ENCODE data around the gene RAF1. TPM values are rescaled to one million over a fixed set of nuclear protein-coding genes. Genes with fewer than 3 reads are reported as not detected.
"Not testable (repeated sequence)": the region's sequence is repeated elsewhere in the genome, so short reads cannot be mapped to it uniquely, and the experiment has no call there.

RAF1 gene
- total RNA-seq, 4 donors from 2014 or later, result 106 to 136 (median 121) TPM

DNA sequence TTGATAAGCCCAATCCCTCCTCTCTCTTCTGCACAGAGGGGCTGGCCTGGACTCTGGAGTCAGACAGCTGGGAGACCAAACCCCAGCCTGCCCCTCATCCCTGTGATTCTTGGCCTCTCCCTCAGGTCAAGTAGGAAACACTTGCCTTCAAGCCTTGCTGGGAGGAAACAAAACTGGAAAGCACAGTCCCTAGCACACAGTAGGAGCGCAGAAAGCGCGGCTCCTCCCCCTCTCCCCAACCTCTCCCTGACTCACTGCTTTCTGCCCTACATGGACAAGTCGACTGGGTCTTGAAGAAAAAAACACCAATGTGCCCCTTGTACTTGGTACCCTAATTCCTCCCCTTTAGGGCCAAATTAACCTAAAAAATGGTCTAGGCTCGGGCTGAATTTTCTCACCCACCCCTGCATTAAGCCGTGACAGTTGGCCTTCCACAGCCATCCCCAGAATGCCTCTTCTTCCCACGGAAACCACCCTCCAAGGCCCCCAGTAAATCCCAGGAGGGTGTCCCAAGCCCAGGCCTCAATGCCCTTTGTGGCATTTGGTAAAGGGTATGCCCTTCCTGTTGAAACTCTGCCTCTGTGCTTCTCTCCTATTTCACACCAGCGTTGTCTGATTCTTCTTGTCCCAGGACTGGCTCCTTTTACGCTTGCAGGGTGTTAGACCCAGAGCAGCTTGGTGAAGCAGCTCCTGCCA, 11.3 kb upstream of the RAF1 start:
- H3K4me1 ChIP-seq, result no peaks in the 10 kb centered on the region
- H3K4me3 ChIP-seq, result no peak overlapping the region
- H3K9me3 ChIP-seq, result no peaks in the 10 kb centered on the region
- TF ChIP-seq POLR2A (IDR thresholded peaks at IDR 0.05) (no peak), EP300 (IDR thresholded peaks at IDR 0.05) (no peak)
- TF ChIP-seq, protein P1, sequence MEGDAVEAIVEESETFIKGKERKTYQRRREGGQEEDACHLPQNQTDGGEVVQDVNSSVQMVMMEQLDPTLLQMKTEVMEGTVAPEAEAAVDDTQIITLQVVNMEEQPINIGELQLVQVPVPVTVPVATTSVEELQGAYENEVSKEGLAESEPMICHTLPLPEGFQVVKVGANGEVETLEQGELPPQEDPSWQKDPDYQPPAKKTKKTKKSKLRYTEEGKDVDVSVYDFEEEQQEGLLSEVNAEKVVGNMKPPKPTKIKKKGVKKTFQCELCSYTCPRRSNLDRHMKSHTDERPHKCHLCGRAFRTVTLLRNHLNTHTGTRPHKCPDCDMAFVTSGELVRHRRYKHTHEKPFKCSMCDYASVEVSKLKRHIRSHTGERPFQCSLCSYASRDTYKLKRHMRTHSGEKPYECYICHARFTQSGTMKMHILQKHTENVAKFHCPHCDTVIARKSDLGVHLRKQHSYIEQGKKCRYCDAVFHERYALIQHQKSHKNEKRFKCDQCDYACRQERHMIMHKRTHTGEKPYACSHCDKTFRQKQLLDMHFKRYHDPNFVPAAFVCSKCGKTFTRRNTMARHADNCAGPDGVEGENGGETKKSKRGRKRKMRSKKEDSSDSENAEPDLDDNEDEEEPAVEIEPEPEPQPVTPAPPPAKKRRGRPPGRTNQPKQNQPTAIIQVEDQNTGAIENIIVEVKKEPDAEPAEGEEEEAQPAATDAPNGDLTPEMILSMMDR (IDR thresholded peaks at IDR 0.05), result no peak
- WGBS, 2 donors, result 88 to 95% methylated on average over 9 of the region's 9 CpGs
- DNase-seq (ENCODE audit: low spot score in 2 of 2), result no peak
- no peak overlapping the region for H3K27ac ChIP-seq
- H3K27me3 ChIP-seq, result no peaks in the 10 kb centered on the region
- no peaks in the 10 kb centered on the region for H3K36me3 ChIP-seq

DNA sequence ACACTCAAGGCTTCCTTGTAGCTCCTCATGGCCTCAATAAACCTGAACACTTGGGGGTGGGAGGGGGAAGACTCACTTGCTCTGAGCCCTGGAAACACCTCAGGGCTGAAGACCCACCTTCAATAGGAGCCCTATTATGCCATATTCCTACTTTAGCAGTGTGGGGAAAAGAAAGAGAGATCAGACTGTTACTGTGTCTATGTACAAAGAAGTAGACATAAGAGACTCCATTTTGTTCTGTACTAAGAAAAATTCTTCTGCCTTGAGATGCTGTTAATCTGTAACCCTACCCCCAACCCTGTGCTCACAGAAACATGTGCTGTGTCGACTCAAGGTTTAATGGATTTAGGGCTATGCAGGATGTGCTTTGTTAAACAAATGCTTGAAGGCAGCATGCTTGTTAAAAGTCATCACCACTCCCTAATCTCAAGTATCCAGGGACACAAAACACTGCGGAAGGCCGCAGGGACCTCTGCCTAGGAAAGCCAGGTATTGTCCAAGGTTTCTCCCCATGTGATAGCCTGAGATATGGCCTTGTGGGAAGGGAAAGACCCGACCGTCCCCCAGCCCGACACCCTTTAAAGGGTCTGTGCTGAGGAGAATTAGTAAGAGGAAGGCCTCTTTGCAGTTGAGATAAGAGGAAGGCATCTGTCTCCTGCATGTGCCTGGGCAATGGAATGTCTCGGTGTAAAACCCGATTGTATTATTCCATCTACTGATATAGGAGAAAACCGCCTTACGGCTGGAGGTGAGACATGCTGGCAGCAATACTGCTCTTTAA, 10.2 kb upstream of the RAF1 start:
- not testable (repeated sequence) for H3K27me3 ChIP-seq; DNase-seq (ENCODE audit: low spot score in 2 of 2); H3K36me3 ChIP-seq; H3K4me1 ChIP-seq; H3K4me3 ChIP-seq; H3K27ac ChIP-seq; H3K9me3 ChIP-seq
- WGBS, 2 donors, result 59 to 62% methylated on average over 9 to 10 of the region's 10 CpGs

DNA sequence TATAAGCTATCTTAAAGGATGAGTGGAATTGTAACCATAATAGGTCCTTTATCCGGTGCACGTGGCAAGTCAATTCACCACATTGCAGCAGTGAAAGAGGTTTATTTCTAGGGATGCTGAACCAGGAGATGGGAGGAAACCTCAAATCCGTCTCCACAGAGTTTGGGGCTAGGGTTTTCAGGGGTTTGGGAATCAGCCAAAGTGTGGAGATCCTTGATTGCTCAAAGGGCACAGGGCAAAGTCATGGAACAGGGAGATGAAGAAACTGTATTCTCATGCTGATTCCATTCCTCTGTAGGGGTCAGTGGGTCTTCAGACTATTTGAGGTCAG, 7.2 kb upstream of the RAF1 start:
- Histone ChIP-seq H3K27ac (no peak overlapping the region), H3K4me3 (no peak overlapping the region), H3K4me1 (no peaks in the 10 kb centered on the region), H3K27me3 (no peaks in the 10 kb centered on the region), H3K9me3 (no peaks in the 10 kb centered on the region), H3K36me3 (no peaks in the 10 kb centered on the region)
- DNase-seq (ENCODE audit: low spot score in 2 of 2), result no peak
- TF ChIP-seq POLR2A (IDR thresholded peaks at IDR 0.05), result no peak
- no peak for TF ChIP-seq EP300 (IDR thresholded peaks at IDR 0.05)
- 68 to 72% methylated on average over 3 of the region's 3 CpGs for WGBS, 2 donors

- H3K36me3 ChIP-seq, result no peaks in the 10 kb centered on the region
- H3K4me3 ChIP-seq, result no peak overlapping the region
- no peak overlapping the region for H3K27ac ChIP-seq
- DNase-seq (ENCODE audit: low spot score in 2 of 2), result no peak
- TF ChIP-seq EP300 (IDR thresholded peaks at IDR 0.05) (no peak), POLR2A (IDR thresholded peaks at IDR 0.05) (no peak)
- TF ChIP-seq, protein P1 (IDR thresholded peaks at IDR 0.05), result no peak
- 84 to 89% methylated on average over 10 of the region's 10 CpGs for WGBS, 2 donors
- no peaks in the 10 kb centered on the region for H3K4me1 ChIP-seq
- H3K27me3 ChIP-seq, result no peaks in the 10 kb centered on the region
- no peaks in the 10 kb centered on the region for H3K9me3 ChIP-seq
Measured at GRCh38 chr3:12670365-12671119, 6.6 kb upstream of the RAF1 start.

DNA sequence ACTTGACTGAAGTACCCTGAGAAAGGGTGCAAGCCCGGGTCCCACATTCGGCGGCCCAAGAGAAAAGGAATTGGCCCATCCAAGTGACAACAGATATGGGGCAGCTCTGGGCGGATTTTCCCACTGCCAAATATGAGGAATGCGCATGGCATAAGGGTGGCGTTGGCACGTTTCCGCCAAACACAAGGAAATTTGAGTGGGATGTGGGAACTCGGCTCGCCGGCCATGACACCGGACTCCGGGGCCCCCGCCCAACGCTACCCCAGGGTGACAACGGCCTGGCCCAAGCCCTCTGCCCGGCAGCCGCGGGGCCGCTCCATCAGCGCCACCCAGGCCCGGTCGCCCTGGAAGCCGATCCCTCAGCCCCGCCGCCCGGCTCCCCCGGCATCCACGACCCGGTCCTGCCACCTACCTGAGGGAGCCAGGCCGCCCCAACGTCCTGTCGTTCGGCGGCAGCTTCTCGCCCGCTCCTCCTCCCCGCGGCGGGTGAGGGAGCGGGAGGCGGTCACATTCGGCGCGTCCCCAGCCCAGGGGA, 449 bp downstream of the RAF1 start:
- no peaks in the 10 kb centered on the region for H3K36me3 ChIP-seq
- H3K27ac ChIP-seq, result peak overlapping the region; percentile 98 to 100 (median 100)
- H3K4me3 ChIP-seq, result peak overlapping the region; percentile 66 to 100 (median 98)
- 0% methylated on average over 8 to 11 of the region's 45 CpGs for WGBS, 2 donors
- H3K27me3 ChIP-seq, result no peaks in the 10 kb centered on the region
- no peaks in the 10 kb centered on the region for H3K9me3 ChIP-seq
- peaks cover 3 to 43% (median 29%) of the 10 kb centered on the region in 4 donors for H3K4me1 ChIP-seq
- peak in 1 of 2 donors; percentile 60 for DNase-seq (ENCODE audit: low spot score in 2 of 2)
- TF ChIP-seq, protein P1 (IDR thresholded peaks at IDR 0.05), result no peak
- TF ChIP-seq POLR2A (IDR thresholded peaks at IDR 0.05) (no peak), EP300 (IDR thresholded peaks at IDR 0.05) (no peak)

Data from tibial nerve (tissue), 4 donors.